NCI-H526 treated with DMSO at 0.1 percent for 48 hours (cell line): ENCODE measurements around the gene RNF145.

Experiments used
- DNase-seq: peaks from one replicate; lab custom pipeline; 2025; lab: John Stamatoyannopoulos, UW

Gene RNF145

GRCh38 chr5:159218595-159219023 lies 9.3 kb upstream of the RNF145 start:
- no peak for DNase-seq

GRCh38 chr5:159217236-159217635 lies 7.9 kb upstream of the RNF145 start:
- DNase-seq = no peak

DNA sequence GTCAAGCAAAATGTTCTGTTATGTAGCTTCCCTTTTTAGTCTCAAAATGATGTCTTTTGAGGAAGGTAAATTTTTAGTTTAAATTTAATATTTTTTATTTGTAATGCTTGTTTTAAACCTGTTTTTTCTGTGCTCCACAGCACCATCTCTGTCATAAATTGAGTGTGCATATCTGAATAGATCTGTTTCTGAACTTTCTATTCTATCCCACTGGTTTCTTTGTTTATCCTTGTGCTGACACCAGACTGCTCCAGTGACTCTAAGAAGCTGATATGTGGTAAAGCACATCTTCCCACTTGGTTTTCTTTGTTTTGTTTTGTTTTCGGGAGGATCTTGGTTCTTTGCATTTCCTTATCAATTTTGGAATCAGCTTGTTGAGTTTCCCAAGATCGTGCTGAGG lies 7.1 kb upstream of the RNF145 start:
- no peak for DNase-seq

DNA sequence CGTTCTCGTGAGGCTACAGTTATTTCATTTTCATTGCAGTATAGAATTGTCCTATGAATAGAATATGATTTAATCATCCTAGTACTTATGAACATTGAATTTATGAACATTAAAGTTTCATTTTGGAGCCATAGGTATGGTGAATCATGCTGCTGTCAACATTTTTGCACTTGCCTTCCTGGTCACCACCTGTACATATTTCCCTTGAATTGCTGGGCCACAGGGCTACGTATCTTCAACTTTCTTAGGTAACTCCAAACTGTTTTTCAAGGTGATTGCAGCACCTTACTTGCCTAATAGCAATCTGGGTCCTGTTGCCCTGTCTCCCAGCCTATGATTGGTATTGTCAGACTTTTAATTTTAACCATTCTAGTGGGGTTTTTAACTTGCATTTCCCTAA lies 6.5 kb upstream of the RNF145 start:
- no peak for DNase-seq

GRCh38 chr5:159214486-159215271 lies 5.3 kb upstream of the RNF145 start:
- no peak for DNase-seq

- no peak for DNase-seq
These were observed 3.5 kb upstream of the RNF145 start for GRCh38 chr5:159212657-159213462.

- no peak for DNase-seq
These were observed 2.4 kb upstream of the RNF145 start for GRCh38 chr5:159211729-159212174.

DNA sequence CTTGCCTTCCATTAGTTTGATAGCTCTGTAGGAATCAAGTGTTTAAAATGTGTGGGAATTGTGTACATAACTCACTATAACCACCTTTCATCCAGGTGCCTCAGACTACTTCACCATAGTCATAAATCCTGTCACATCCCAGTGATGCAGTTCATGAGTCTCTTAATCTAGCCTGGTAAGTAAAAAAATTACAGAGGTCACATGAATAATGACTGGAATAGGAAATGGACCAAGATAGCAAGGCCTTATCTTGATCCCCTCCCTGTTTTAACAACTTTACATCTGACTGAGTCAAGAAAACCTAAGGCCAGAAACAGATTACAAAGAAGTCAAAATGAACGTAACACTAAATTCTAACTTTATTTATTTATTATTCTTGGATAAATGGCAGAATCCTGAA lies 1.5 kb upstream of the RNF145 start:
- DNase-seq = no peak

DNA sequence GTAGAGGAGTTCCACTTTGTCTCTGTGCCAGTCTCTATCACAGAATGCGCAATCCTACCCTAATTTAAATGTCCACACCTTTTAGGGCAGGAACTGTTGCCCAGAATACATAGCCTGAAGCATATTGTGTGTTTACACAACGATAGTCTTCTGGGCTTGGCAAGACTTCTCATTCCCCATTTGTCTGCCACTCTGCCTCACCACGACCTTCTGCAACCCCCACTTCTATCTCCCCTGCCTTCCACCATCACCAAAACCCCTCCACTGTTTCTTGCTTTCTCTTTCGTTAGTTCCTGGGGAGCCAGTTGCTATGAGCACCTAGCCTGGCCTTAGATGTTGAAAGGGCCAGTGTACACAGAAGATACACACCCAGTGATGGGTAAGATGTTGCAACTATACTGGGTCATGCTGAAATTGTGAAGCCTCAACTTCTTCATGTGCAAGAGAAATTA lies 883 bp upstream of the RNF145 start:
- no peak for DNase-seq

- DNase-seq = no peak
These were observed 577 bp downstream of the RNF145 start for GRCh38 chr5:159208514-159209437.

DNA sequence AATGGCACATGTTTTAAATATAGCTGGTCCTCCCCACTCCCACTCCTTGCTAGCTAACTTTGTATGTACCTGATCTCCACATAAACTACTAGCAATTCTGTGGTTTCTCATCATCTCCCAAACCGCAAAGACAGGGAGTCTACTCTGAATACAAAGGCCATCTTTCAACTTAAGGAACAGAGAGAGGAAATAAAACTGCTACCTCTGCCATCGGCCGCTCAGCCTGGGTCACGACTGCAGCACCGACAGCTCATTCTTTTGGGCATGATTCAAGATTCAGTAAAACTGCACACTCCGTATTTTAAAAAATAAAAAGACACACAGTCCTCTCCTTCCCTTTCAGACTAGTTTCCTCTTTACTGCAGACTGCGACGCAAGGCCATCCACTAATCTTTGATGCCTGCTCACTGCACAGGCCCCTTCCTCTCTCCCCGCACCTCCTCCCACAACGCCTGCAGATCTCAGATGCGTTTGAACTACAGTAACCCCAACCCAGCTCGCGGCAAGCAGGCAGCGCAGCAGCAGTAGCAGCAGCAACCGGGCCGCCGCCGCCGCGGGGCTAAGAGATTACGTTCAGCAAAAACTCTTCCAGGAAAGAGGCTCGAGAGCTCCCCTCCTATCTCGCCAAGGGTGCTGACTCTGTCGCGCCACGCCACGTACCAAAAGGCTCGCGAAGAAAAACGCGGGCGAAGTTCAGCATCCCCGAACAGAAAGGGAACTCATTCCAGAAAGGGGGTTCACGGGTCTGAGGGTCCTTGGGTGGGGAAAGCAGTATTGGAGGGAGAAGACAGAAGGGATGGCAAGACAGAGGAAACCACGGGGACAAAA lies 1.5 kb downstream of the RNF145 start:
- DNase-seq = peak; percentile 72

- no peak for DNase-seq
These were observed 2.1 kb downstream of the RNF145 start for GRCh38 chr5:159207222-159207685.

- no peak for DNase-seq
These were observed 2.5 kb downstream of the RNF145 start for GRCh38 chr5:159206818-159207217.

GRCh38 chr5:159206368-159206767 lies 3.0 kb downstream of the RNF145 start:
- DNase-seq = no peak

DNA sequence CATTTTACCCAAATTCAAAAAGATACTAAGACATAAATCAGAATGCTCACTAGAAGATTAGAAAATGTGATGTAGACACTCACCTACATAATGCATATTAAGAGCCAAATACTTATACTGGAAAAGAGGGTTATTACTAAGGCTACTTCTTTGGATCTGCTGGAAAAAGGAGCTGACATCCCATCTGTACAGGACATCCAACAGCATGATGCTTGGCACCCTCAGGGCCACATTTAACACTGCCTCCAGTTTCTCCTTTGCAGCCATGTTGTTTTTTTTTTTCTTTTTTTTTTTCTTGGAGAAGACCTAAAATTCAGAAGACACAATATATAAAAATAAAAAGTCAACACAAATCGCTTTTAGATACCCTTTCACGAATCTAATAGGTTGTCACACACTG lies 6.0 kb downstream of the RNF145 start:
- no peak for DNase-seq

- no peak for DNase-seq
These were observed 7.2 kb downstream of the RNF145 start for GRCh38 chr5:159202151-159202550.

DNA sequence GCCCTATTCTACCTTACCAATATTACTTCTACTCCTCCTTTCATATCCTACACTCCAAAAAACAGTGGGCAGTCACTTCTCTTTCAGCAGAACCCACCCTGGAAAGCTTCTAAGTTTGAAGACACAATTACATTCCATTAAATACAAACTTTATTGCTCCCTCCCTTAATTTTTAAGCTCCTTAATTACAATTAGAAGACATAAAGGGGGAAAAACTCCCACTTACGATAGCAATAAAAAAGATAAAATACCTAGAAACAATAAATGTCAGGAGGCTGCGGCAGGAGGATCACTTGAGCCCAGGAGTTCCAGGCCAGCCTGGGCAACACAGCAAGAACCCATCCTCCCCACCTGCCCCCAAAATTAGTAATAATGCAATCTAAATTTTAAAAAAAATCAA lies 9.6 kb downstream of the RNF145 start:
- DNase-seq = no peak

DNA sequence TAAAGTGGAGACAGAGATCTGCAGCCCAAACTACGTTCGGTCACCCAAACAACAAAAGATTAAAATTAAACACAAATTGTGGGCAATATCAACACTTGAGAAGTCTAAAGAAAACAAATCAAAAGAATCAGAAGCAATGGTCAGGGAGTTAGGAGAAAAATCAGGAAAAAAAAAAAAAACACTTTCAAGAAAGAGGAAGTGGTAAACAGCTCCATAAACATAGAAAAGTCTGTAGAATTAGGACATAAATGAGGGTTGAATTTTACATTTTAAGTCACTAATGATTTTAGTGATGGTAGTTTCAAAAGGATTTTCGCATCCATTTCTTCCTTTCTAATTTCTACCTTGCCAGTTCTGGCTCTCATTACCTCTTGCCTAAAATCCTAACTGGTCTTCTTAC lies 10.1 kb downstream of the RNF145 start:
- DNase-seq = no peak

DNA sequence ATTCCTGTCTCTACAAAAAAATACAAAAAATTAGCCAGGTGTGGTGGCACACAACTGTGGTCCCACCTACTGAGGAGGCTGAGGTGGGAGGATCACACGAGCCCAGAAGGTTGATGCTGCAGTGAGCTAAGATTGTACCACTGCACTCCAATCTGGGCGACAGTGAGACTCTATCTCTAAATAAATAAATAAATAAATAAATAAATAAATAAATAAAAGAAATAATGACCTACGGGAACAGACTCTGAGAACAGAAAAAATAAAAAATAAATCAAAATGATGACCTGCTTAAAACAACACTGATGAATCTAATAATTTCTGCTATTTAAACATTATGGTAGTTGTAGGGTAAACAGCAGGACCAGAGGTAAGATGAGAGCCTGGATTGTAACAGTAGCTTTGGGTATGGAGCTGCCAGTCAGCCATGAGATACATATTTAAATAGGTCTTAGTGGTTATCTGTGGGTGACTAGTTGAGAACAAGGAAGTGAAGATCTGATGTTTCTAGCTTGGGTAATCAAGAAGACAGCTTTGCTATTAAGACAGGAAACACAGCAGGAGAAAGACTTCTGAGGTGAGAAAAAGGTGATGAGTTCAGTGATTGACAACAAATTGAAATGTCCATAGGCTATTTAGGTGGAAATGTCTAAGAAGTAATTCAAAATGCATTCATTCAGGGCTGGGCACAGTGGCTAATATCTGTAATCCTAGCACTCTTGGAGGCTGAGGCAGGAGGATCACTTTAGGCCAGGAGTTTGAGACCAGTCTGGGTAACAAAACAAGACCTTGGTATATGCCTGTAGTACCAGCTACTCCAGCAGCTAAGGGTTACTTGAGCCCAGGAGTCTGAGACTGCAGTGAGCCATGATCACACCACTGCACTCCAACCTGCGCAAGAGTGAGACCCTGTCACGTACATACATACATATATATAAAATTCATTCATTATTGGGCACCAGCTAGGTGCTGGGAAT lies 11.0 kb downstream of the RNF145 start:
- DNase-seq = no peak

DNA sequence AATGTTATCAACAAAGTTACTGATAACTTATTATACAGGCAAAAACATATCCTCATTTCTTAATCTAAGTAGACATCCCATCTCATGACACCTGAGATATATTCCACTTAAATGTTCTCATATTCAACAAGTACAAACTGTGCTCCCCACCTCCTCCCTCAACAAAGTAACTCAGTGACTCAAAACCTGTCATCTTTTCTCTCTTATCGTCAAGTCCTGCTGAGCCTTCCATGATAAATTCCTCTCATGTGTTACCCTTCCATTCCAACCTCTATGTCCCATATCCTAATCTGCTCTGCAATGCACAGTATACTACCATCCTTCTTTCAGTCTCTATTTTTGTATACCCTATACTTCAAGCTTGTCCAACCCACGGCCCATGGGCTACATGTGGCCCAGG lies 13.6 kb downstream of the RNF145 start:
- no peak for DNase-seq
